Measurements from ENCODE around the gene PSMB5. TPM values are rescaled to one million over a fixed set of nuclear protein-coding genes. Genes with fewer than 3 reads are reported as not detected.
A peak's percentile ranks its signal among the peaks of the same experiment; 100 is the strongest.

PSMB5 gene
- total and polyA plus RNA-seq, 2 experiments from 2014 or later: 171 to 319 TPM

- Histone ChIP-seq H3K27ac (no peak overlapping the region), H3K4me3 (no peak overlapping the region), H3K27me3 (no peaks in the 10 kb centered on the region), H3K36me3 (replicated peaks; ENCODE audit: insufficient read depth, low read depth) (no peaks in the 10 kb centered on the region), H3K4me1 (ENCODE audit: insufficient read depth) (peaks cover 33% of the 10 kb centered on the region), H3K9me2 (replicated peaks; ENCODE audit: insufficient read depth) (no peaks in the 10 kb centered on the region), H3K79me2 (peaks cover 57% of the 10 kb centered on the region), H2AFZ (no peak overlapping the region), H3K9me3 (ENCODE audit: low read depth) (no peaks in the 10 kb centered on the region), H4K20me1 (ENCODE audit: insufficient read depth, poor library complexity, severe bottlenecking) (no peaks in the 10 kb centered on the region), H3K4me2 (no peak overlapping the region)
- TF ChIP-seq CTCF (IDR thresholded peaks at IDR 0.05; ENCODE audit: poor library complexity) (no peak), EZH2phosphoT487 (IDR thresholded peaks at IDR 0.05; ENCODE audit: low read depth, severe bottlenecking, unreplicated experiment) (no peak), EZH2 (IDR thresholded peaks at IDR 0.05; ENCODE audit: borderline replicate concordance) (no peak)
- no peak for DNase-seq (ENCODE audit: low spot score)
- 96% methylated on average over 1 of the region's 1 CpG for WGBS (ENCODE audit: low lambda C conversion rate, missing lambda C conversion rate)
These were observed 40.2 kb upstream of the PSMB5 start for GRCh38 chr14:23074906-23075305.

- Histone ChIP-seq H2AFZ (no peak overlapping the region), H3K4me1 (ENCODE audit: insufficient read depth) (peaks cover 33% of the 10 kb centered on the region), H3K27me3 (no peaks in the 10 kb centered on the region), H3K4me3 (no peak overlapping the region), H3K79me2 (peaks cover 74% of the 10 kb centered on the region), H4K20me1 (ENCODE audit: insufficient read depth, poor library complexity, severe bottlenecking) (peaks cover 10% of the 10 kb centered on the region), H3K9me2 (replicated peaks; ENCODE audit: insufficient read depth) (no peaks in the 10 kb centered on the region), H3K27ac (peak overlapping the region; percentile 89), H3K9me3 (ENCODE audit: low read depth) (no peaks in the 10 kb centered on the region), H3K36me3 (replicated peaks; ENCODE audit: insufficient read depth, low read depth) (no peaks in the 10 kb centered on the region), H3K4me2 (peak overlapping the region; percentile 92)
- TF ChIP-seq EZH2 (IDR thresholded peaks at IDR 0.05; ENCODE audit: borderline replicate concordance) (no peak), EZH2phosphoT487 (IDR thresholded peaks at IDR 0.05; ENCODE audit: low read depth, severe bottlenecking, unreplicated experiment) (no peak), CTCF (IDR thresholded peaks at IDR 0.05; ENCODE audit: poor library complexity) (no peak)
- WGBS (ENCODE audit: low lambda C conversion rate, missing lambda C conversion rate): 36% methylated on average over 5 of the region's 5 CpGs
- peak; percentile 49 for DNase-seq (ENCODE audit: low spot score)
These were observed 37.3 kb upstream of the PSMB5 start for GRCh38 chr14:23071921-23072539.

- peaks cover 33% of the 10 kb centered on the region for H3K4me1 ChIP-seq (ENCODE audit: insufficient read depth)
- H3K27ac ChIP-seq: peak overlapping the region; percentile 89
- no peaks in the 10 kb centered on the region for H3K9me2 ChIP-seq (replicated peaks; ENCODE audit: insufficient read depth)
- H3K36me3 ChIP-seq (replicated peaks; ENCODE audit: insufficient read depth, low read depth): no peaks in the 10 kb centered on the region
- H3K4me3 ChIP-seq: peak overlapping the region; percentile 87
- H3K27me3 ChIP-seq: no peaks in the 10 kb centered on the region
- no peak for TF ChIP-seq EZH2 (IDR thresholded peaks at IDR 0.05; ENCODE audit: borderline replicate concordance)
- TF ChIP-seq CTCF (IDR thresholded peaks at IDR 0.05; ENCODE audit: poor library complexity): no peak
- no peak for TF ChIP-seq EZH2phosphoT487 (IDR thresholded peaks at IDR 0.05; ENCODE audit: low read depth, severe bottlenecking, unreplicated experiment)
- 2% methylated on average over 13 of the region's 14 CpGs for WGBS (ENCODE audit: low lambda C conversion rate, missing lambda C conversion rate)
- peak overlapping the region; percentile 36 for H2AFZ ChIP-seq
- H3K79me2 ChIP-seq: peaks cover 77% of the 10 kb centered on the region
- H3K9me3 ChIP-seq (ENCODE audit: low read depth): no peaks in the 10 kb centered on the region
- H3K4me2 ChIP-seq: peak overlapping the region; percentile 92
- H4K20me1 ChIP-seq (ENCODE audit: insufficient read depth, poor library complexity, severe bottlenecking): peaks cover 16% of the 10 kb centered on the region
- DNase-seq (ENCODE audit: low spot score): peak; percentile 94
These were observed 36.7 kb upstream of the PSMB5 start for GRCh38 chr14:23071244-23071920.

All from hepatocyte (in vitro differentiated cells).